UCSD-AML1 (cell line): Measurements from ENCODE around the gene GUCY1A1.

ENCODE experiments used
- DNase-seq: peaks from one replicate; lab custom pipeline; 2025; ENCODE audit not compliant: unreplicated experiment; lab: John Stamatoyannopoulos, UW

The GUCY1A1 gene

DNA sequence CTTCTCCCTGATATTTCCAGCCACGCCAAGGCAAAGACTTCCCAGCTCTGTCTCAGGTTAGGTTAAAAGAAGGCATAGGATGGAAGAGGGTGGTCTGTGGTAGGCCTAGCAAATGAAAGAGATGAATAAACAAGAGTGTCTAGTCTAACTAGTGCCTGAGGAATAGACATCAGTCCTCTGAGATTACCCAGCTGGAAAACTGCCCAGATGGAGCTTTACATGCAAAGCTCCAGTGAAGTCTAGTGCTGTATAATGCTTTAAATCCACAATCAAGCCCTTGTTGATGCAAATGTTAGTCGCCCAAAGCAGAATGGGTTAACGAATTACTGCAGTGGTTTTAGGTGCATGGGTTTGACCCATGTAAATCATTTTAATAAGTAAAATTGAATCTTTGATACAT lies 67.4 kb downstream of the GUCY1A1 start:
- DNase-seq: no peak

GRCh38 chr4:155734951-155735350 lies 68.3 kb downstream of the GUCY1A1 start:
- DNase-seq: no peak

DNA sequence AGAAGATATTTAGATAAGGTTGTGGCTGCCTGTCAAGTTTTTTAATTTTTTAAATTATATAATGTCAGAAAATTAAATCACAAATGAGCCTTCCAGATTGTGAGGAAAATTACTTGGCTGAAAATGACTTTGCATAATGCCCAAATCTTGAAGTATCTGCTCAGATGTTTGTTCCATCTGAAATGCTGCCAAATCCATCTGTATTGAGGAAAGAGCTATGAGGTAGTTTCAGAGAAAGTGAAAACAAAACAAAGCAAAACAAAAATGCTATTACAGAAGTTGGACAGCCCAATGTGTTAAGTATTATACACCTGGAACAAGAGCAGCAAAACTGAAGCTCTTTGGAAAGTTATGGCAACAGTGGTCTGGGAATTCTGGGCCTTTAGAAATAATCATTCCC lies 68.8 kb downstream of the GUCY1A1 start:
- DNase-seq: no peak

DNA sequence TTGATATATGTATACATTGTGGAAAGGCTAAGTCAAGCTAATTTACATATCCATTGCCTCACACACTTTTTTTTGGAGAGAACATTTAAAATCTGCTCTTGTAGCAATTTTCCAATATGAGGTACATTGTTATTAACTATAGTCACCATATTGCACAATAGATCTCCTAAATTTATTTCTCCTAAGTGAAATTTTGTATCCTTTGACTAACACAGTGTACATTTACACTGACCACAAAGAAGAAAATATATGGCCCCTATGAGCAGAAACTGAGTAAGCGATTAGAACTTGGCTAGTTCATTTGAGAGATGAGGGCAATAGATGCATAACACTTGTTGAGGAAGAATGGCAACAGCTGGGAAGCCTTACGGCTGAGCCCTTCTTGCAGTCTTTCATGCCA lies 71.9 kb downstream of the GUCY1A1 start:
- DNase-seq: no peak

DNA sequence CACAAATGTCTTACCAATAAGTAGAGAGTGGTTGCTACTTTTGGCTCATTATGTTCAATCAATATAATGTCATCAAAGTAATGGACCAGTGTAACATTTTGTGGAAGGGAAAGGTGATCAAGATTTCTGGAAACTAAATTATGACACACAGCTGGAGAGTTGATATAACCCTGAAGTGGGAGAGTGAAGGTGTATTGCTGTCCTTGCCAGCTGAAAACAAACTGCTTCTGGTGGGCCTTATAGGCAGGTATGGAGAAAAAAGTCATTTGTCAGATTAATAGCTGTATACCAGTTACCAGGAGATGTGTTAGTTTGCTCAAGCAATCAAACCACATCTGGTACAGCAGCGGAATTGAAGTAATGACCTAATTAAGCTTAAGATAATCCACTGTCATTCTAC lies 74.9 kb downstream of the GUCY1A1 start:
- no peak for DNase-seq

- no peak for DNase-seq
Observed at GRCh38 chr4:155742310-155743015, 75.8 kb downstream of the GUCY1A1 start.

GRCh38 chr4:155745984-155746383 lies 79.3 kb downstream of the GUCY1A1 start:
- no peak for DNase-seq

DNA sequence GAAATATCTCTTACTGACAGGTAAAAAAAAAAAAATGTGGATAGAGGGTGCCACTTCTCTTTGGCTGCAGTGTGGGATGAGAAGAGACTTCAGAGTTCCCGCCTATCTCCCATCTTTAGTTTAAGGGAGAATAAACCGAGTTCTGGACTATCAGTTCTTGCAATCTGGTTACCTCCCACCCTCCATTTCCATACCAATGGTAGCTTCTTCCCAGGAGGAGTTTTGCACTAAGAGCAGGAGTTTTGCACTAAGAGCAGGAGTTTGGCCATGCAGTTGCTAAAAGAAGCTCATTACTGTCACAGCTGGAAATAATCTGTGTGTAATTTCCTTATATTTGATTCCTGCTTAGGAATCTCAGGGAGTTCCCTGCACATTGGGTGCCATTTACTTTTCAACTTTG lies 81.4 kb downstream of the GUCY1A1 start:
- no peak for DNase-seq

DNA sequence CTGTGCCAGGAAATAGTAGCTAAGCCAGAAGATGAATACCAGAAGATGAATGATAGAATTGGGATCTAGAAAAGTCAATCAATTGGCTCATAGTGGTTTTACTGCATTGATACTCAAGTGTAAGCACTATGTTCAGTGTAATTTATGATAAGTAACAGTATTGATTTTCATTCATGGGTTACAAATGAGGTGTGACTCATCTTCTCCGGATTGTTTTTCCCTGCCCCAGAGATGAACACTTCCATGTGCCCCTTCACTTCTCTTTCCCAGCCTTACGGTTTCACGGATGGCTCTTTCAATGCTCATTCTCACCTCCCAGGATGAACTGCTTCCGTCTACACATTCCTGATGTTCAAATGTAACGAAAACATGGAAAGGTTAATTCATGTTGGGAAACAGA lies 82.4 kb downstream of the GUCY1A1 start:
- no peak for DNase-seq

DNA sequence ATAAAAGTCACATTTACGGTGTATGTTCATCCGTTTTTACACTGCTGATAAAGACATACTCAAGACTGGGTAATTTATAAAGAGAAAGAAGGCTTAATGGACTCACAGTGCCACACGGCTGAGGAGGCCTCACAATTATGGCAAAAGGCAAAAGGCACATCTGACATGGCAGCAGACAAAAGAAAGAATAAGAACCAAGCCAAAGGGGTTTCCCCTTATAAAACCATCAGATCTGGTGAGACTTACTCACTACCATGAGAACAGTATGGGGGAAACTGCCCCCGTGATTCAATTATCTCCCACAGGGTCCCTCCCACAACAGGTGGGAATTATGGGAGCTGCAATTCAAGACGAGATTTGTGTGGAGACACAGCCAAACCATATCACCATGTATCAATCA lies 84.9 kb downstream of the GUCY1A1 start:
- no peak for DNase-seq

- no peak for DNase-seq
Observed at GRCh38 chr4:155757745-155758265, 91.2 kb downstream of the GUCY1A1 start.

DNA sequence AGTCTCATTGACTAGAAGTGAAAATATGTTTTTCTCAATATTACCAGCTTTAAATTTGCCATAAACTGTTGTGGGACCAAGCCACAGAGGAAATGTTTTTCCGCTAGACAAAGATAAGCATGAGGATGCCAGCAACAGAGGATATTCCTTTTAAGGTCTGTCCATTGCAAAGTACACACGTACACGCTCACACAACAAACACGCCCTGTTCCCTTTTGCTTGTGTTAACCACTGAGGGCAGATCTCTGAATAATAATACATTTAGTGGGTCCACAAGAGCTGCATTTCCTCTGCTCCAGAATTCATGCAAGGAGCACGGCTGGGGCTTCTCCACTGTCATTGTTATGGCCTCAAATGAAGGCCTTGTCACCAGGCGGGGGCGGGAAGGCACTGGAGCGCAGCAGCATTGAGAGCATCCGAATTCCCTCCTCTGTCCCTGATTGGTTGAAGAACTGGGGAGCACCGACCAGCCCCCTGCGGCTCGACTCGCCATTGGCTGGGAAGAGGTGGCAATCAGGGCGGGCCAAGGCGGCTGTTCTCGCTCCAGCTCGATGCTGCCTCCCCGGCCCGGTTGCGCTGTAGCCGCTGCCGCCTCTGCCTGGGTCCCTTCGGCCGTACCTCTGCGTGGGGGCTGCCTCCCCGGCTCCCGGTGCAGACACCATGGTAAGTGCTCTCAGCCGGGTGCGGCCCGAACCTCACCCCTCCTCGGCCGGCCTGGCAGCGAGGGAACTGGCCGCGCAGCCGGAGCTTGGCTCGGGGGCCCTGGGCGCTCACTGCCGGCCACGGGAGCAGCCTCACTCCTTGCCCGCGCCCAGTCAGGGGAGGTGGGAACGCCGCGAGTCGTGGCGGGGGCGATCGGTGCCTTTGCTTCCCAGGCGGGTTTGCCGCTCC lies 92.1 kb downstream of the GUCY1A1 start, which contains the start of gene GUCY1B1:
TSS of gene GUCY1B1 (plus strand) at position 541 of the 891 bp plus-strand sequence. CDS start at position 661, 120 bp downstream.
- peak; percentile 94 for DNase-seq

DNA sequence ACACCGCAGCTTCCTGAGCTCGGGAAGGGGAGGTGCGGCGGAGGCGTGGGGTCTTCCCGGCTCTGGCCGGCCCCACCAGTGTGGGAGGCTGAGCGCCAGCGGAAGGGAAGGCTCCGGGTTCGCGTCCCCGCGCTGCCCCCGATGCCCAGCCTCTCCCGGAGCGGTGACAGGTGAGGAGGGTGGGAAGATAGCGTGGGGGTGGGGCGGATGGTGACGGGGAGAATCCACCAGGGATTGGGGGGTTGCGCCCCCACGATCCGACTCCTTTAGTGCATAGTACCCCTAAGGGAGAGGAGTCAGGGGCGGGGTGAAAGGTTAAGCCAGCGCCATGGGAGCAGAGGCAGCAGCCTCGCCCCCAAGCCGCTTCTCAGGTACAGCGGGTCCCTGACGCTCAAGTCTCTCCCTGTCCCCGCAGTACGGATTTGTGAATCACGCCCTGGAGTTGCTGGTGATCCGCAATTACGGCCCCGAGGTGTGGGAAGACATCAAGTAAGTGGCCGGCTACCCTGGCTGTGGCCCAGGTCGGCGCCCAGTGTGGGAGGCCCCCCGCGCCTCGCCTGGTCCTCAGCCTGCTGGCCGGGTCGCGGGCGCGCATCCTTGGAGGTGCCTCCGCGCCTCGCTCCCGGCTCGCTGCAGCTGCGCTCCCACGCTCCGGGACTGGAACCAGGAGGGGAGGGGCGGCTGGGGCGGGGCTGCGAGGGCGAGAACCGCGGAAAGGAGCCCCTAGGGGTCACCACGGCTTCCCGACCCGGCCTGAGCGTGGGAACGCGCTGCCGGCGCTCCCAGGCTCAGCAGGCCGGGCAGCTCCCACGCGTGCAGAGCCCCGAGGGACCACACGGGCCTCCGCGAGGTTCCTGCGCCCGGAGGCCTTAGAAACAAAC lies 93.0 kb downstream of the GUCY1A1 start:
- peak; percentile 76 for DNase-seq

DNA sequence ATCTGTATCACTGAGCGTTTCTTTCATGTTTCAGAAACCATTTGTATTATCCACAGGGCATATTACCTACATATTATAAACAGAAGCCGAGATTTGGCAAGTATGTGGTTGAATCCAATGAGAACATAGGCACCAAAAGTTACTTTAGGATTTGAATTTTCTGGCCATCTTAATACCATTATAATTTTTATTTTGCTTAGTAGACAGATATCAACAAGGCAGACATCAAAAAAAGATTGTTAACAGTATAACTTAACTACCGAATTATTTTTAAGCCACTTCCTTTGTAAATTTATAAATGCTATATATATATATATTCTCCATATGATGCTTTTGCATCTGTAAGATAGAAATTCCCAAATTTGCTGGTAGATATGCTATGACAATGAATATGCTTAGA lies 94.4 kb downstream of the GUCY1A1 start:
- no peak for DNase-seq

- DNase-seq: no peak
Observed at GRCh38 chr4:155761916-155762315, 95.3 kb downstream of the GUCY1A1 start.

DNA sequence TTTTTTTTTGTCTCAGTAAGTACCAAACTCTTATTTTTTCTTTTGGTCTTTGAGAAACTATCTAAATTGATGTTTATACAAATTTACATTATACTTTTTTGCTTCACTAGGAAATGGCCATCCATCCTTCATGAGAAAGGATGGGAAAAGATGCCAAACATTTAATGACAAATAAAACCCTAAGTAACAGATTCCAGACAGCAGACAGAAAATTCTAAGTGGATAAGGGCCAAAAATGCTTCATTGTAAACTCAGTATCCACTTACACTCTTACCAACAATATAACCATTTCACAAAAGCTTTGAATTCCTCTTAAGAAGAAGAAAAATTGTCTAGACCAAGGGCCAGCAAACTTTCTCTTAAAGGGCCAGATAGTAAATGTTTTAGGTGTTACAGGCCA lies 95.7 kb downstream of the GUCY1A1 start:
- DNase-seq: no peak

- DNase-seq: no peak
Observed at GRCh38 chr4:155763551-155763950, 96.9 kb downstream of the GUCY1A1 start.

DNA sequence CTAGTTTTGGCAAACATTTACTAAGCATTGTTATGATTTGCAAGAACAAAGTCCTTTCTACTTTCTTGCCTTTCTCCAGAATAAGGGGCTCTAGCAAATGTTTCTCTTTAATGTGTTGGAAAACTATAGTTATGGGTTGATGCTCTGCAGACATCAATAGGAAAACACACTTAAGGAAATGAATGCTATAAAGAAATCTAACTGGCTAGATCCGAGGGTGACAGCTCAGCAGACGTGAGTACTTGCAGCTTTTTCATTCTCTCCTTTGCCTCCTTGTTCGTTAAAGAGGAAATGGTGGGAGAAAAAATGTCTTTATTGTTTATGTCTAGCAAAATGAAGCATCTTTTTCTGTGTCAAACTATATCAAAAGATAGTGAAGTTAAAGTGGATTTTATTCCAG lies 98.5 kb downstream of the GUCY1A1 start:
- no peak for DNase-seq

DNA sequence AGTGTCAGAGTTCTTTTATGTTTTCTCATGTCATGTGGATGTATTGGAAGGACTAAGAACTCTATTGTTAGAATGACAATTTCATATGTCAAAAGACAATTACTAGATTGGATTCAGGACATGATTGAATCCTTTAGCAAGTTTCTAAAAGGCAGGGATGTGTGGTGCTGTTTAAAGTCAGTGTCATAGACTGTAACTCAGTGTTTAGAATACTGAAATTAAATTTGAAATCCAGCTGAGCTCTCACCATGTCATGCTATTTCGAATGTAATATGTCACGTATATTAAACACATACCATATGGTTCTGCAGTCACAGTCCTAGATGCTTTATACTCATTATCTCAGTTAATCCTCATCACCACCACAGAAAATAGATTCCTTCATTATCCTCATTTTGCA lies 100.0 kb downstream of the GUCY1A1 start:
- no peak for DNase-seq

DNA sequence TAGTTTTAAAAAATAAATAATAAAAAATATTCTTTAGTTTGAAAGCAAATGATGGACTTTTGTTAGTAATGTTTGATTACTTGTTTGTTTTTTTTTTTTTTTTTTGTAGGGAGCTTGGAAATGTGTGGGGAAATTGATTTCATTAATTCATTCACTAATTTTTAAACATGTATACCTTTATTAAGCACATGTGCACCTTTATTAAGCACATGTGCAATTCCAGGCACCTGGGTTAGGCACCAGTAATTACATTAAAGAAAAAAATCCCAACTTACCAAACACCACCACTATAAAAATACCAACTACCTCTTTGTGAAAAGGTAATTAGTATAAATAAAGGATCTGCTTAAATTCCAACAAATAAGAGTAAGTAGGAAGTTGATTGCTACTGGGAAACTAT lies 101.7 kb downstream of the GUCY1A1 start:
- DNase-seq: no peak

GRCh38 chr4:155769090-155769489 lies 102.4 kb downstream of the GUCY1A1 start:
- no peak for DNase-seq
